Measurements from ENCODE around the gene CFAP251.

GRCh38 chr12:121894633-121895032 is 23.8 kb upstream of the CFAP251 start:
- no peak for TF ChIP-seq CTCF (IDR thresholded peaks at IDR 0.05 in 4 of 5, conservative IDR thresholded peaks at IDR 0.05 in 1 of 5)
- TF ChIP-seq POLR2A (IDR thresholded peaks at IDR 0.05), result no peak

Measured in gastrocnemius medialis (tissue), 4 donors.